BLaER1 (cell line): ENCODE data around the gene CNGB1.
A peak's percentile ranks its signal among the peaks of the same experiment; 100 is the strongest.

ENCODE experiments used
- H3K27ac ChIP-seq: shearing (Covaris generic); formaldehyde crosslinking; 2 replicates; pipeline ENCODE4 v1.8.1; 2022
- H3K27me3 ChIP-seq: shearing (Covaris generic); formaldehyde crosslinking; 2 replicates; pipeline ENCODE4 v1.8.1; 2022
- H3K36me3 ChIP-seq: shearing (Covaris generic); formaldehyde crosslinking; 2 replicates; pipeline ENCODE4 v1.8.1; 2022
- H3K4me1 ChIP-seq: shearing (Covaris generic); formaldehyde crosslinking; 2 replicates; pipeline ENCODE4 v1.8.1; 2022
- H3K4me2 ChIP-seq: shearing (Covaris generic); formaldehyde crosslinking; 2 replicates; pipeline ENCODE4 v1.8.1; 2022
- H3K4me3 ChIP-seq: shearing (Covaris generic); formaldehyde crosslinking; 2 replicates; pipeline ENCODE4 v1.8.1; 2022
- H3K9ac ChIP-seq: shearing (Covaris generic); formaldehyde crosslinking; 2 replicates; pipeline ENCODE4 v1.8.1; 2022
- H3K9me3 ChIP-seq: shearing (Covaris generic); formaldehyde crosslinking; 2 replicates; pipeline ENCODE4 v1.8.1; 2022
- H4K20me1 ChIP-seq: shearing (Covaris generic); formaldehyde crosslinking; 2 replicates; pipeline ENCODE4 v1.8.1; 2022
- Cebpa-rat ChIP-seq: shearing (Covaris generic); IDR thresholded peaks from 2 replicates; pipeline ENCODE4 v1.8.1; 2022

The CNGB1 gene

DNA sequence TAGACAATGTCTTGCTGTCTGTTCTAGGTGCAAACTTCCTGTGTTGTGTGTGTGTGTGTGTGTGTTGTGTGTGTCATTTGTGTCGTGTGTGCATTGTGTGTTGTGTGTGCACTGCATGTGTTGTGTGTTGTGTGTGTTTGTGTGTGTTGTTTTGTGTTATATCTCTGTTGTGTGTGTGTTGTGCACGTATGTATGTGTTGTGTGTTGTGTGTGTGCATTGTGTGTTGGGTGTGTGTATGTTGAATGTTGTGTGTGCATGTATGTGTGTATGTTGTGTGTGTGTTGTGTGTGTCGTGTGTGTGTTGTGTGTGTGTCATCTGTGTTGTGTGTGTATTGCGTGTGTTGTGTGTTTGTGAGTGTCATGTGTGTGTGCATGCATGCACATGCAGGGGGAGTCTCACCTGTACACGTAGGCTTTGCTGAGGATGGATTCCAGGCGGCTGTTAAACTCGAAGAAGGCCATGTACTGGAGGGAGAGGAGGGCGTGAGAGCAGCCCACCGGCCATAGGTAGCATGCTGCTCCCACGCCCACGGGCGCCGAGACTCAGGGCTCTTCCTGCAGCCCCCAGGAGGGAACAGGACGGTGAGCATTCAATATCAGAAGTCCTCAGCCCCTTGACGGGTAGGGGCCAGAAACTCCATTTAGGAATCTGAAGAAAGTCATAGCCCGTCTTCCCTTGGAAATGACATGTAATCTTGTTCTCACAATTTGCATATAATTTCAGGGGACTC lies 58.2 kb downstream of the CNGB1 start:
- H3K27me3 ChIP-seq, result peaks cover 33% of the 10 kb centered on the region
- no peak overlapping the region for H3K4me2 ChIP-seq
- peaks cover 16% of the 10 kb centered on the region for H3K4me1 ChIP-seq
- no peak overlapping the region for H3K27ac ChIP-seq
- no peaks in the 10 kb centered on the region for H3K36me3 ChIP-seq
- TF ChIP-seq Cebpa-rat, result no peak
- peaks cover 24% of the 10 kb centered on the region; the same call in 1 of the 2 replicates for H4K20me1 ChIP-seq
- no peaks in the 10 kb centered on the region for H3K9me3 ChIP-seq
- H3K9ac ChIP-seq, result no peak overlapping the region
- no peak overlapping the region for H3K4me3 ChIP-seq

GRCh38 chr16:57911743-57912142 lies 59.2 kb downstream of the CNGB1 start:
- no peak overlapping the region for H3K27ac ChIP-seq
- H3K4me3 ChIP-seq, result no peak overlapping the region
- H3K9ac ChIP-seq, result no peak overlapping the region
- H3K4me1 ChIP-seq, result peaks cover 16% of the 10 kb centered on the region
- no peak overlapping the region for H3K4me2 ChIP-seq
- peaks cover 19% of the 10 kb centered on the region; the same call in 1 of the 2 replicates for H4K20me1 ChIP-seq
- TF ChIP-seq Cebpa-rat, result no peak
- H3K27me3 ChIP-seq, result peaks cover 27% of the 10 kb centered on the region
- H3K9me3 ChIP-seq, result no peaks in the 10 kb centered on the region
- H3K36me3 ChIP-seq, result no peaks in the 10 kb centered on the region

- Histone ChIP-seq H4K20me1 (peaks cover 9% of the 10 kb centered on the region; the same call in 1 of the 2 replicates), H3K36me3 (no peaks in the 10 kb centered on the region), H3K4me2 (no peak overlapping the region), H3K9me3 (no peaks in the 10 kb centered on the region), H3K4me3 (no peak overlapping the region), H3K4me1 (peaks cover 12% of the 10 kb centered on the region), H3K27ac (no peak overlapping the region), H3K27me3 (peaks cover 17% of the 10 kb centered on the region), H3K9ac (no peak overlapping the region)
- TF ChIP-seq Cebpa-rat, result no peak
Observed at GRCh38 chr16:57910696-57911095, 60.2 kb downstream of the CNGB1 start.

DNA sequence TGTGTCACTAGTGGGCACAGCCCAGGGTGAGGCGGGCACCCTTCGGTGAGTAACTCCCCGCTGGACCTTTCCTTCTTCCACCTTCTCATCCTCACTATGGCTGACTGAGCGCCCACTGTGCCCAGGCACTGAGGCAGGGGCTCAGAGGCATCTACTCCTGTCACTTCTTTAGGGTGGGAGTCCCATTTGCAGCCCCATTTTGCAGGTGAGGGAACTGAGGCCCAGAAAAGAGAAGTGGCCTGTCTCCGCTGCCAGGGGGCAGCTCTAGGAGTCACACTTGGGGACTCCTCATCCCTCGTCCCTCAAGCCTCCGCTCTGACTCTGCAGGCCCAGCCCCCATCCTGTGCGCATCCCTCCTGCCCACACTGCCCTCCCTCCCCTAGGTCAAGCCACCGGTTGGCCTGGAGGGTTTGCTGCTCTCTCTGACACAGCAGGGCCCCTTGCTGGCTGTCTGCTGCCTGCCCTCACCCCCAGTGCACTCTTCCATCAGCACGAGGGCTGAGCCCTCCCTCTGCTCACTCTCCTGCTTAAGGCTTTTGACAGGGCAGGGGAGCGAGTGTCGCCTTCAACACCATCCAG lies 62.4 kb downstream of the CNGB1 start:
- H3K27me3 ChIP-seq, result no peaks in the 10 kb centered on the region
- H3K4me3 ChIP-seq, result no peak overlapping the region
- H4K20me1 ChIP-seq, result no peaks in the 10 kb centered on the region
- peaks cover 5% of the 10 kb centered on the region; the same call in 1 of the 2 replicates for H3K4me1 ChIP-seq
- no peak for TF ChIP-seq Cebpa-rat
- no peak overlapping the region for H3K27ac ChIP-seq
- no peaks in the 10 kb centered on the region for H3K9me3 ChIP-seq
- no peaks in the 10 kb centered on the region for H3K36me3 ChIP-seq
- H3K4me2 ChIP-seq, result no peak overlapping the region
- no peak overlapping the region for H3K9ac ChIP-seq

GRCh38 chr16:57906382-57907316 lies 64.3 kb downstream of the CNGB1 start:
- no peaks in the 10 kb centered on the region for H3K27me3 ChIP-seq
- H3K36me3 ChIP-seq, result no peaks in the 10 kb centered on the region
- no peaks in the 10 kb centered on the region for H4K20me1 ChIP-seq
- no peak overlapping the region for H3K27ac ChIP-seq
- no peak for TF ChIP-seq Cebpa-rat
- no peak overlapping the region for H3K4me3 ChIP-seq
- H3K9me3 ChIP-seq, result no peaks in the 10 kb centered on the region
- H3K9ac ChIP-seq, result no peak overlapping the region
- H3K4me2 ChIP-seq, result peak overlapping the region; percentile 25; the same call in 1 of the 2 replicates
- peaks cover 5% of the 10 kb centered on the region; the same call in 1 of the 2 replicates for H3K4me1 ChIP-seq

DNA sequence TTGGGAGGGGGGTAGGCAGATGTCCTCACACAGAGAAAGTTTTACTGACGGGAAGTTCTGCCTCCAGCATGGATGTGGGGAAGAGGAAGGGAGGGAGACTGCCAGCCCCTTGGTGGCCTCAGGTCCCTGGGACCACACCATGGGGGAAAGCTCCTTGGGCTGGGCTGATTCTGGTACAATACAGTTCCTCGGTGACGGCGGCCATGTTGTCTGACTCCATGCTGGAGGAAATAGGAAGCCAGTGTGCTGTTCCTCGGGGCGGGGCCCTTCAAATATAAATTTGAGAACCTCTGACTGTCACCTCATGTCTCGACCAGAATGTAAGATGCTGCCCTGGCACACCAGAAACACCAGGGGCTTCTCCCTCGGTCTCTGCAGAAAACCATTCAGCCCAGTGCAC lies 66.8 kb downstream of the CNGB1 start:
- H3K9ac ChIP-seq, result no peak overlapping the region
- no peaks in the 10 kb centered on the region for H3K36me3 ChIP-seq
- H3K9me3 ChIP-seq, result no peaks in the 10 kb centered on the region
- no peak overlapping the region for H3K27ac ChIP-seq
- peaks cover 5% of the 10 kb centered on the region; the same call in 1 of the 2 replicates for H3K4me1 ChIP-seq
- TF ChIP-seq Cebpa-rat, result no peak
- no peak overlapping the region for H3K4me2 ChIP-seq
- H3K27me3 ChIP-seq, result no peaks in the 10 kb centered on the region
- no peaks in the 10 kb centered on the region for H4K20me1 ChIP-seq
- no peak overlapping the region for H3K4me3 ChIP-seq

GRCh38 chr16:57903656-57904055 lies 67.3 kb downstream of the CNGB1 start:
- no peaks in the 10 kb centered on the region for H3K27me3 ChIP-seq
- no peak overlapping the region for H3K9ac ChIP-seq
- H3K9me3 ChIP-seq, result no peaks in the 10 kb centered on the region
- no peak overlapping the region for H3K4me2 ChIP-seq
- no peaks in the 10 kb centered on the region for H3K36me3 ChIP-seq
- H4K20me1 ChIP-seq, result no peaks in the 10 kb centered on the region
- TF ChIP-seq Cebpa-rat, result no peak
- no peak overlapping the region for H3K4me3 ChIP-seq
- H3K4me1 ChIP-seq, result peaks cover 5% of the 10 kb centered on the region; the same call in 1 of the 2 replicates
- no peak overlapping the region for H3K27ac ChIP-seq

- H3K9me3 ChIP-seq, result no peaks in the 10 kb centered on the region
- no peaks in the 10 kb centered on the region for H3K36me3 ChIP-seq
- no peaks in the 10 kb centered on the region for H4K20me1 ChIP-seq
- H3K27ac ChIP-seq, result no peak overlapping the region
- no peak overlapping the region for H3K4me2 ChIP-seq
- H3K9ac ChIP-seq, result no peak overlapping the region
- H3K27me3 ChIP-seq, result no peaks in the 10 kb centered on the region
- no peak for TF ChIP-seq Cebpa-rat
- peaks cover 5% of the 10 kb centered on the region; the same call in 1 of the 2 replicates for H3K4me1 ChIP-seq
- H3K4me3 ChIP-seq, result no peak overlapping the region
Observed at GRCh38 chr16:57901480-57902069, 69.4 kb downstream of the CNGB1 start.

GRCh38 chr16:57900796-57901479 lies 70.0 kb downstream of the CNGB1 start:
- Histone ChIP-seq H3K27me3 (no peaks in the 10 kb centered on the region), H3K9ac (no peak overlapping the region), H4K20me1 (no peaks in the 10 kb centered on the region), H3K4me3 (no peak overlapping the region), H3K27ac (no peak overlapping the region), H3K9me3 (no peaks in the 10 kb centered on the region), H3K4me1 (no peaks in the 10 kb centered on the region; the same call in 1 of the 2 replicates), H3K4me2 (no peak overlapping the region), H3K36me3 (no peaks in the 10 kb centered on the region)
- TF ChIP-seq Cebpa-rat, result no peak
